ENCODE data around the gene PLVAP.
"Not testable (repeated sequence)": the region's sequence is repeated elsewhere in the genome, so short reads cannot be mapped to it uniquely, and the experiment has no call there.

The PLVAP gene

DNA sequence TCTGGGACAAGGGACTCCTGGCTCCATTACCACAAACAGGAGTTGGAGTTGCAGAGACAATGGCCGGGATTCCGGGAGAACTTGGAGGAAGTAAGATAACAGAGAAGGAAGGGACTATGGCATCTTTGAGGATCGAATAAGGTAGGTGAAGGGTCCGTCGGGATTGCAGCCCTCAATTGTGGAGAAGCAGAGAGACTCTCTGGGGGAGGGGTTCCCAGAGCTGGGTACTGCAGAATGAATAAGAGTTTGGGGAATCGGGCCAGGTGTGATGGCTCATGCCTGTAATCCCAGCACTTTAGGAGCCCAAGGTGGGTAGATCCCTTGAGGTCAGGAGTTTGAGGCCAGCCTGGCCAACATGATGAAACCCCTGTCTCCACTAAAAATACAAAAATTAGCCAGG is 24.5 kb upstream of the PLVAP start:
- DNase-seq (ENCODE audit: low read depth in 2 of 2), result no peak

DNA sequence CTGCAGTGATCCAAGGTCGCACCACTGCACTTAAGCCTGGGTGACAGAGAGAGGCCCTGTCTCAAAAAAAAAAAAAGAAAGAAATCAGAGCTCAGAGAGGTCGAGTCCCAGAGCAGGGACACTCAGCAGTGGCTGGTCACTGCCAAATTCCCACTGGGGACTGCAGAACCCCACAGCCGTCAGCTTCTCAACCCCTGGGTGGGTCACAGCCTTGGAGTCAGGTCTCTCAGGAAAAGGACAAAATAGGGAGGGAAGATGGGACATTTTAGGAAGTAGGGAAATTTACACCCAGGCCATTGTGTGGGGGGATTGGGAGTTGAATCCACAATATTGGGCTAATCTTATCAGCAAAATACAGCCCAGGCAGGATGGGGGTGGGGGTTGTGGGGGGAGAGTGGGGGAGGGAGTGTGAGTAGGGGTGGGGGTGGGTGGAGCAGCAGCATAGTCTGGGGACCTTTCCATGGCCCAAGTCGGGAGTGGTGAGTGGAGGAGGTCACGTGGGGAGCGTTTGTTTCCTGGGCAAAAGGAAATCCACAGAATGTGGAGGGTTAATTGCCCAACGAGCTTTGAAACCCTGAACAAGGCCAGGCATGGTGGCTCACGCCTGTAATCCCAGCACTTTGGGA is 21.9 kb upstream of the PLVAP start:
- no peak for DNase-seq (ENCODE audit: low read depth in 2 of 2)

DNA sequence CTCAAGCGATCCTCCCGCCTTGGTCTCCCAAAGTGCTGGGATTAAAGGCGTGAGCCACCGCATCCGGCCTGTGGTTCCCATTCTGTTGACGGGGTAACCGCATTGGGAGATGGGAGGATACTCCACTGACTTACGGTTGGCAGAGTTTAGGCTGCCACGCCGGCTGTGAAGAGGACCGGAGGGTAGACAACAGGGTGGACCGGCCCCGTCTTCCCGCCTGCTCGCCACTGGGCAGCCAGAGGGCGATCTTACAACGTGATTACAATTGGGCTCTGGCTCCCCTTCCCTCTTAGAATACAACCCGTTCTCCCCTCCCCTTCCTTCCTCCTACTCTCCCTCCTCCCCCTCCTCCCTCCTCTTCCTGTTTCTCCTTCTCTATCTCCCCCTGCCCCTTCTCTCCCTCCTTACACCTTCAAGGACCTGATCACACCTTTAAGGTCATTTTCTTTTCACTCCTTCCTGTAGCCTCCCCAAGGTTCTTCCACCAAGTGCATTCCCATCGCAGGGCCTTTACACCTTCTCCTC is 17.8 kb upstream of the PLVAP start:
- DNase-seq (ENCODE audit: low read depth in 2 of 2), result peak; percentile 42 to 74

DNA sequence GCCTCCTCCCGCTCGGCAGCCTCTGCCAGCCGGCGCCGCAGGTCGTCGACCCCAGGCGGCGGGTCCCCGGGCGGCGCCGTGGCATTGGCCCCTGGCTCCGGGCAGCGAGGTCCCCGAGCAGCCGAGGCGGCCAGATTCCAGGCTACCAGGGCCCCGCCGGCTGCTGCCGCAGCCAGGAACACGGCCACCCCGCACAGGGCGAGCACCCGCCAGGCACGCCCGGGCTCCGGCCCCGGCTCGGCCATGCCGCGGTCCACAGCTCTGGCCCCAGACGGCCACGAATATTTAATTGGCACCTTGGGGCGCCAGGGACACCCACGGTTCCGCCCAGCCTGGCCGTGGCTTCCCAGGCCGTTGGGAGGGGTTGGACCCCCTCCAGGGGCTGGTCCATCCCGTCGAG is 16.8 kb upstream of the PLVAP start, which contains the start of gene CCDC194:
TSS of gene CCDC194 (minus strand) at position 283 of the 400 bp plus-strand sequence. CDS start at position 245, 38 bp downstream.
- DNase-seq (ENCODE audit: low read depth in 2 of 2), result no peak

DNA sequence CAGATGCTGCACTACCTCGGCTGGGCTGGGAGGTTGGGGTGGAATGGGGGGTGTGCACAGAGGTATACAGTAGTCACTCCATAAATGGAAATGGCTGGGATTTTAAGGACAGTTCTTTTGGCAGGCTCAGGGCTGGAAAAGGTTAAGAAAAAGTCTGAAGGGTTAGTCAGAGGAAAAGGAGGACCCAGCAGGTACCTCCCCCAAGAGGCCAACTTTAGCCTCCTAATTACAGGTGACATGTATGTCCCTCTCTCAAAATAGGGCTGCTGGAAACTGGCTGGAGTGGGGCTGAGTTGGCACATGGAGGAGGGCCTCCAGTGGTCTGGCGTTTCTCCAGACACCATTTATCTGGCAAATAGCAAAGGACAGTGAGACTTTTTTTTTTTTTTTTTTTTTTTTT is 15.9 kb upstream of the PLVAP start:
- no peak for DNase-seq (ENCODE audit: low read depth in 2 of 2)

DNA sequence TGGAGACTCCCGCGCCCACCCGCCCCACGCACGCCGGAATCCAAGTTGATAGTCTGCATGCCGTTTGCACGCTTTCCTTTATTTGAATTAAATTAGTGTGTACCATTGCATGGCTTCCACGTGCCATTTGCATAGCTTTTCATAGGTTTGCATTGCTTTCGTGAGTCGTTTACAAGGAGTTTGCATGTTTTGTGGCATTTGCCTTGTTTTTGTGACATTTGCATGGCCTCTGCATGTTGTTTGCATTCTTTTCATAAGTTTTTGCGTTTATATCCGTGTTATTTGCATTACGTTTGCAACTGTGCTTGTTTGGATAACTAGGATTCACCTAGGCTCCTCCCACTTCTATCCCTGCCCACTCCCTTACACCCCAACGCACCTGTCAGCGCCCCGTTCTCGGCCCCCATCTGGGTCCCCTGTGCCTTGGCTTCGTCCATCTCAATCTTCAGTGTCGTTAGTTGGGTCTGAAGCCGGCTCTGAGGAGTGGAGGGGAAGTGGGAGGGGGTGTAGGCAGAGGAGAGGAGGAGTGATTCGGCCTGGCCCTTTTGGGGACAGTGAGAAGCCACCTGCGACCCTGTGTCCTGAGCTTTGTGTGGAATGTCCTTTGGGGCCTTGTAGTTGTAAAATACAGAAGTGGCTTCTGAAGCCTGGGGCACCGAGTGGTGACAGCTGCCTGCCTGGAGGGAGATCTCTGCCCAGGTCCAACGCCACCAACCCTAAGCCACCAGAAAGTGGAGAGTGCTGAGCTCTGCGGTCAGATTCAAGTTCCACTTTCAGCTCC is 14.4 kb upstream of the PLVAP start:
- DNase-seq (ENCODE audit: low read depth in 2 of 2), result no peak

DNA sequence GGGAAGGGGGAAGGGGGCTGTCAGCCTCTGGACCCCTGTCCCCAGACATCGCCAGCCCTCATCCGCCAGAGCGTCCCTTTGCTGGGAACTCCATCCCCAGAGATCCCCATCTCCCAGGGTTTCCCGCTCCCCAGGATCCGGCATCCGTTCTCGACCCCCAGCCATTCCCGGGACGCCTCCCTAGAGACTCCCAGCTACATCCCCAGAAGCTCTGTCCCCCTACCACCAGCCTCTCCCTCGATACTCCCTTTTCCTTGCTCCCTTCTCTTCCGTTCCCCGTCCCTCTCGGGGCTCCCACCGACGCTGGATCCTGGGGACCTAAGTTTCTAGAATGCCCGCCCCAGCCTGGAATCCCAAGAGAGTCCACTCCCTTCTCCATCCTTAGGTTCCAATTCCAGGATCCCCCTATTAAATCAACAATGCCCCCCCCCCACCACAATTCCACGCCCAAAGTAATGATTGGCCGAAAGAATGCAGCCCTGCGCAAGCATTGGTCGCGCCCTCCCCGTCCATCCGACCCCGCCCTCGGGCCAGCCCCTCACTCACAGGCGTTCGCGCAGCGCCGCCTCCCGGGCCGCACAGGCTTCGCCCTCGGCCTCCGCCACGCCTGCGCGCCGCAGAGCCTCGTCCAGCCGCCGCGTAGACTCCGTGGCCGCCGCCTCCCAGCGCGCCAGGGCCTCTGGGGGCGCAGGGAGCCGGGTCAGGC is 13.7 kb upstream of the PLVAP start:
- peak; percentile 88 to 93 for DNase-seq (ENCODE audit: low read depth in 2 of 2)

DNA sequence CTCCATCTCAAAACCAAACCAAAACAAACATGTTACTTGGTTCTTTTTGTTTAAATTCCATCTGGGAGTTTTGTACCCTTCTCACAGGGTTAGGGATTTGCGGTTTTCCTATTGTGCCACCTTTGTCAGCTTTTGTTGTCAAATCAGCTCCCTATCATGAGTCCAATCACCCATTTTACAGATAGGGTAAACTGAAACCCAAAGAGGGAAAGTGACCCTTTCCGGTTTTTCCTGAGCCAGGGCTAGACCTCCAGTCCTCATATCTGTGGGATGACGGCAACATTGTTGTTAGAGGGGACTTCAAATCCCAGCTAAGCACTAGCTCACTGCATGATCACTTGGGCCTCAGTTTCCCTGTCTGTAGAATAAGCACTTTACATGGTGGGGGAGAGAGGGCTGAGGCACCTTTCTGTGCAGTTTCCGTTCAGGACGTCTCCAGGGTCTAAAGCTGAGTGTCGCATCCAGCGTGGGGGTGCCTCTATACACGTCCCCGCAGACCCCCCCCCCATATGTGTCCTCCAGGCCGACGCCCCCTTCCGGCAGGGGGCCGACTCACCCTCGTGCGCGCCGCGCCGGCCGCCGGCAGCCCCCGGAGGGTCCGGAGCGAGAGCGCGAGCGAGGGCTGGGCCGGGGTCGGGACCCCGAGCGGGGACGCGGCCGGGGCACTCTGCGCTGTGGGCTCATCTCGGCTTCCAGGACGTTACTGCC is 13.0 kb upstream of the PLVAP start:
- DNase-seq (ENCODE audit: low read depth in 2 of 2), result no peak

DNA sequence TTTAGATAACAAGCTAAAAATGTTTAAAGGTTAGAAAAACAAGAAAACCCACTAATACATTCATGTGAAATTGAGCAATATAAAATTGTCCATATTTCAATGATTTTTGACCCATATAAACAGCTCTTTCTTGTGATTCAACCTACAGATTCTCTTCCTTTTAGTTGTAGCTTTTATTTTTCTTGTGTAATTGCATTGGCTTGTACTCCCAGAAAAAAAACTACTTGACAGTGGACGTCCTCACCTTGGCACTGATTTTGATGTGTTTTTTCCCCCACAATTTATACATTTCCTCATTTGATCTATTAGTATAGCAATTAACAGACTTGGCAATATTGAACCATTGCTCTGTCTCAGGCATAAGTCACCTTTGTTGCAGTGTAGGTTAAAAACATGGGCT is 12.1 kb upstream of the PLVAP start:
- no peak for DNase-seq (ENCODE audit: low read depth in 2 of 2)

DNA sequence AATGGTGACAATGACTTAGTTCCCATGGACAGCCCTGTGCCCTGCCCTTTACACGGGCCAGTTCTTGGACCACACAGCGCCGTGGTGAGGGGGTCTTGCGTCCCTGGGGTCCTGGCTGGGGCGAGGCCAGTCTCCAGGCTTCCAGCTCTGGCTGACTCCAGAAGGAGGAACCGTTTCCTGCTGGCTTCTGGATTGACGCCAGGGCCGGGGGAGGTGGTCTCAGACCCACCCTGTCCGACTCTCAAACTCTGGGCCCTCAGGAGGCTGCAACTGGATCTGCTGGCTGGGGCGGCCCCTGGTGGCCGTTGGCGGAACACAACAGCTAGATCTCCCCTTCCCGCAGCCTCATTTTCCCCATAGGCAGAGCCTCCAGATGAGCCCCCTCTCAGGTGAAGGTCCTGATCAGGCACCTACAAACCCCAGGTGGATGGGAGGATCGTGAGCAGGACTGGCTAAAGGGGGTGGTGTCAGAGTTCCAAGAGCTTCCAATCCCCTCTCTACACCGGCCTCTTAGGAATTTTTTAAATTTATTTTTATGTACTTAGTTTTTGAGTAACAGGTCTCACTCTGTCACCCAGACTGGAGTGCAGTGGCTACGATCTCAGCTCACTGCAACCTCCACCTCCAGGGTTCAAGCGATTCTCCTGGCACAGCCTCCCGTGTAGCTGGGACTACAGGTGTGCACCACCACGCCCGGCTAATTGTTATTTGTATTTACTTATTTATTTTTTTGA is 8.9 kb upstream of the PLVAP start:
- DNase-seq (ENCODE audit: low read depth in 2 of 2), result peak; percentile 34 to 52

DNA sequence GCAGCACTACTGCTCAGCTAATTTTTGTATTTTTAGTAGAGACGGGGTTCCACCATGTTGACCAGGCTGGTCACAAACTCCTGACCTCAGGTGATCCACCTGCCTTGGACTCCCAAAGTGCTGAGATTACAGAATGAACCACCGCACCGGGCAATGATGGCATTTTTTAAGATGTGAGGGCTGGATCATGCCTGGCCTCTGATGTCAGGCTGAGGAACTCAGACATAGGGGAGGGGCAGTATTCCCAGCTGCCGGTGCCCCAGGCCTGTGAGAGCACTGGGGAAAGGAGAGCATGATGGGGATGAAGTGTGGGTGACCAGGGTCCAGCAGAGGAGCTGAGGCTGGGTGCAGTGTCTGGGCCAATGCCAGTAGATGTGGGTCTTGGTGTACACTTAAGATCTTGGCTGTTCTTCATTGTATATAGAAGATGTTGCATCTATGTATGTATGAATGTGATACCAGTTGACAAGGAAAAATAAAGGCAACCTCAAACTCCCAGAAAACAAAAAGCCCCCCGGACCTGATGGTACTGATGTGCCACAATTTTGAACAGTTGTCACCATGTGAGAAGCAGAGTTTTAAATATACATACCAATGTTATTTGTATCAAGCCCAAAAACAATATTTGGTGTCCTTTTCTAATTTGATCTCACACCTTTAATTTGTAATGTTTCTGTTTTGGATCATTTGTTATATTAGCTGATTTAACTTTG is 3.4 kb upstream of the PLVAP start:
- no peak for DNase-seq (ENCODE audit: low read depth in 2 of 2)

DNA sequence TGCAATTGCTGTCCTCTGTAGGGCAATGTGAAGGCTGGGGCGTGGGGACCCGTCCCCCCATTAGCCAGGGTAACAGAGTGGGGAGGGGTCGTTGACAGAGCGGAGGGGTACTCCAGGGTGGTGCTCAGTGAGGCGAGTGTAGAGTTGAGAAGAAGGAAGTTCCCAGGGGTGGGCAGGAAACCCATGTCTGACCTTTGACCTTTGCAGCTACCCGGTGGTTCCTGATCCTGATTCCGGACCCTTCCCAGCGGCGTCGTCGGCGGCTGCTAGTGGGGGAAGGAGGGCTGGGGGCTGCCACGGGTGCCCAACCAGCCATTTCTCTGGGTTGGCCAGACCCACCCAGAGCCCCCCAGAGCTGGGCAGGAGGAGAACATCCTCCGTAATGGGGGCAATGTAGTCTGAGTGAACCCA is 2.1 kb upstream of the PLVAP start:
- DNase-seq (ENCODE audit: low read depth in 2 of 2), result no peak

DNA sequence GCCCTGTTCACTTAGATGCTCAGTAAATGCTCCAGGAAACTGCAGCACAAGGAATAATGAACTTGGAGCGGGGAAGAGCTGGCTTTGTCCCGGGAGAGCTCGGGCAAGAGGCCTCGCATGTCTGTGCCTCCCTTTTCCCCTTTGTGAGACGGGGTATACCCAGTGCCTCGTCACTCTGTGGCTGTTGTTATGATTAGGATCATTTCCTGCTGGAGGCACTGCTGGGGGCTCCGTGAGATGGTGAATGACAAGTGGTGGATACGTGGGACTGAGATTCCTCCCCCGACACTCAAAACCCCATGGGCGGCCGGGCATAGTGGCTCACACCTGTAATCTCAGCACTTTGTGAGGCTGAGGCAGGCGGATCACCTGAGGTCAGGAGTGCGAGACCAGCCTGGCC is 1.1 kb upstream of the PLVAP start:
- DNase-seq (ENCODE audit: low read depth in 2 of 2), result no peak

DNA sequence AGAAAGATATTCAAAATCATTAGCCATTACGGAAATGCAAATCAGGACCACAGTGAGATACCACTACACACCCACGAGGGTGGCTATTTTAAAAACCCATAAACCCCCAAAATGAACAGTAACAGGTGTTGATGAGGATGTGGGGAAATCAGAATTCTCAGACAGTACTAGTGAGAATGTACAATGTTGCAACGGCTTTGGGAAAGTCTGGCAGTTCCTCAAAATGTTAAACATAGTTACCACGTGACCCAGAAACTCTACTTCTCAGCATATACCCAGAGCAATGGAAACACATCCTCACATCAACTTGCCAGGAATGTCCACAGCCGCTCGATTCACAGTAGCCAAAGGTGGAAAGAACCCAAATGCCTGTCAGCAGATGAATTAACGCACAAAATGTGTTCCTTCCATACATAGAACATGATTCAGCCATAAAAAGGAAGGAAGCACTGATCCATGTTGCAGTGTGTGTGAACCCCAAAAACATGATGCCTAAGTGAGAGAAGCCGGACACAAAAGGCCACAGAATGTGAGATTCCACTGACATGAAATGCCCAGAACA is 7.0 kb downstream of the PLVAP start:
- no peak for DNase-seq (ENCODE audit: low read depth in 2 of 2)

DNA sequence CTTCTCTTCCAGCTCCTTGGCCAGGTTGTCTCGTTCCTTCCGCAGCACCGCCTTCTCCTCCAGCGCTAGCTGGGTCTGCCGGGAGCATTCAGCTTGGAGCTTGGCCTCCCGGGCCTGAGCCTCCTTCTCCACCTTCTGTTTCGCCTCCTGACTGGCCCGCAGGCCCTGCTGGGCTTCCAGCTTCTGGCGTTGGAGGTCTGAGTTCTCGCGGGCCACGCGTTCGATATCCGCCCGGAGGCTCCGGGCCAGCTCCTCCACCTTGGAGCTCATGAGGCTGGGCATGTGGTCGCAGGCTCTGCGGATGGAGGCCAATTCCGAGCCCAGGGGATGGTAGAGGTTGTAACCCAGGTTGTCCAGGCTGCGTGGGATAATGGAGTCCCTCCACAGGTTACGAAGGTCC is 11.8 kb downstream of the PLVAP start:
- DNase-seq (ENCODE audit: low read depth in 2 of 2), result no peak

DNA sequence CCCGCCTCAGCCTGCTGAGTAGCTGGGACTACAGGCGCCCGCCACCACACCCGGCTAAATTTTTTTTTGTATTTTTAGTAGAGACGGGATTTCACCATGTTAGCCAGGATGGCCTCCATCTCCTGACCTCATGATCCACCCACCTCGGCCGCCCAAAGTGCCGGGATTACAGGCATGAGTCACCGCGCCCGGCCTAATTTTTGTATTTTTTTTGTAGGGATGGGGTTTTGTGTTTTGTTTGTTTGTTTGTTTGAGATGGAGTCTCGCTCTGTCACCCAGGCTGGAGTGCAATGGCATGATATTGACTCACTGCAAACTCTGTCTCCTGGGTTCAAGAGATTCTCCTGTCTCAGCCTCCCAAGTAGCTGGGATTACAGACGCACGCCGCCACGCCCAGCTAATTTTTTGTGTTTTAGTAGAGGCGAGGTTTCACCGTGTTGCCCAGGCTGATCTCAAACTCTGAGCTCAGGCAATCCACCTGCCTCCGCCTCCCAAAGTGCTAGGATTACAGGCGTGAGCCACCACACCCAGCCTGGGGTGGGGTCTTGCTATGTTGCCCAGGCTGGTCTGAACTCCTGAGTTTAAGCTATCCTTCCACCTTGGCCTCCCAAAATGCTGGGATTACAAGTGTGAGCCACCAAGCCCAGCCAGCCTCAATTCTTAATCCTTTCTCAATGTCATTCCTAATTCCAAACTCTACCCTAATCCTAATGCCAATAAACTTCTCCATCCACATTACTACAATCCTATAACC is 13.1 kb downstream of the PLVAP start:
- not testable (repeated sequence) for DNase-seq (ENCODE audit: low read depth in 2 of 2)

DNA sequence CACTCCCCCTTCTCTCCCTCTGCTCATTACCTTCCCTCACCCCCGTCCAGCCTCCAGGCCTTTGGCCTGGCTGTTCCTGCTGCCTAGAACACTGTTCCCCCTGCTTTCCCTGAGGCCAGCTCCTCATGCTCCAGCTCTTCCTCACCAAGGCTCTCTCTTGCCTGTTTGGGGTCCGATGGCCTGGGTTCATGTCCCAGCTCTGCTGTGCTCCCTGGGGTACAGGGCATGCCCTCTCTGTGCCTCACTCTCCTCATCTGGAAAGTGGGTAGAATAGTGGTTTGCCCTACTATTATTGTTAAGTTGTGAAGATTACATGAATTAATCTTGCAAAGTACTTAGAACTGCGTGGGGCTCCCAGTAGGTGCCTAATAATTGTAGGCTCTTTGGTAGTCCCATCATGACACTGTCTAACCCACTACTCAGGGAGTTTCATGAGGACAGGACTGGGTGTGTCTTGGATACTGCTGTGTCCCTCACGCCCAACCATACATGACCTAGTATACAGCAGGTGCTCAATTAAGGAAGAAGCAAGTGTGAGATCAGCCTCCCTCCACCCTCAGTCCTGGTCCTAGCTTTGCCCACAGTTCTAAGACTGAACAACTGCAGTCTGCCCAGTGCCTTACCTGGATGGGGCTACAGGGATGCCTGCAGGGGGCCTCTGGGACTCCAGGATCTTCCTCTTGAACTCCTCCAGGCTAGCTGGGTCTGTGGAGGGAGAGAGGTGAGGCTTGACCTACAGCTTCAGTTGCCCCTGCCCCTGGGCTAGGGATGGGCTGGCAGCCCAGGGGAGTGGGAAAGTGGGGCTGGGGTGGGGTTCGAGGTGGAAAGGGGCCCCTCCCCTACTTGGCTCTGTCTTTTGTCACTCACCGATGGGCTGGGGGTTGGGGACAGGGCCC is 17.0 kb downstream of the PLVAP start:
- DNase-seq (ENCODE audit: low read depth in 2 of 2), result no peak

DNA sequence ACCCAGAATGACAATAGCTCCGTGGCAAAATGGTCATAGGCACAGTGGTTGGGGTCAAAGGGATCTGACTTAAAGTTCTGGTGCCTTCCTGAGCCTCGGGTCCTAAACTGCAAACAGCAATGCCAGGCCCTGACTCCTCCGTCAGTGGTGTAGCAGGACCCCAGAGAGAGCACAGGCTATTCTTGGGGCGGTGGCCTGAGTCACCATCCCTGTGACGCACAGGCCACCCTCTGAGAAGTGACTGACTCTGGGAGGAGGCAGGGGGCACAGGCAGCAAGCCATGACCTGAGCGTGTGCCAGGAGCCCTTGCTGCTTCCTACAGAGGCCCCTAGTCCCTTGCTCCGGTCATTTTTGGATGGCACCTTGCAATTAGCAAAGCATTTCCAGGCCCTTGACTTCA is 18.7 kb downstream of the PLVAP start:
- DNase-seq (ENCODE audit: low read depth in 2 of 2), result no peak

DNA sequence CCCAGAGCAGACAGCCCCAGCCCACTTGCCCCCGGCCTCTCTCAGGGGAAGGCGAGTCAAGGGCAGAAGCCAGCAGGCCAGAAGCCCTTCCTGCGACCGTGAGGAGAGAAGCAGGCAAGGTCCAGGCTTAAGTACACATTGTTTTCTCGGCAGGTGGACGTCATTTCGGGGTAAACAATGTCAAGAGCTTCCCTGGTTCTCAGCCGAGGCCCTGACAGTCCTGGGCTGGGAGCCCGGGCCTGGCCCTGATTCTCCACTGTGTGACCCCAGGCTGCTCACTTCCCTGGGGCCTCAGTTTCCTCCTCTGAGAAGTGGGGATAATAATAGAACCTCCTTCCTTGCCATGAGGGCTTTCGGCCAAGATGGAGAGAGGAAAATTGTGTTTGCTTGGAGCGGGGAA is 19.4 kb downstream of the PLVAP start:
- no peak for DNase-seq (ENCODE audit: low read depth in 2 of 2)

All from stimulated activated CD8-positive, alpha-beta memory T cell treated with anti-CD3 and anti-CD28 coated beads, Interleukin-2, amount 100 ng/mL, for 48 hours (primary cell).